HepG2 (cell line): ENCODE measurements around the gene PFN2. TPM values are rescaled to one million over a fixed set of nuclear protein-coding genes. Genes with fewer than 3 reads are reported as not detected.

Experiments
- ASH2L ChIP-seq: fragments of 300-600, 200-600 bp; sonication (generic); IDR thresholded peaks from 2 replicates; pipeline ENCODE4 v1.7.0; 2017; ENCODE audit warnings: low read depth, mild to moderate bottlenecking, moderate library complexity, mixed read lengths, low read length; ENCODE audit not compliant: insufficient read length
- ATAD3A ChIP-seq: sonication (generic); formaldehyde crosslinking; IDR thresholded peaks from 2 replicates; pipeline ENCODE4 v1.4.0; 2020; ENCODE audit warnings: missing genetic modification reagents
- CSRNP1 ChIP-seq: sonication (generic); formaldehyde crosslinking; IDR thresholded peaks from 2 replicates; pipeline ENCODE4 v1.8.1; 2023; ENCODE audit warnings: mild to moderate bottlenecking, missing genetic modification reagents
- FIP1L1 ChIP-seq: fragments of 200-400 bp; formaldehyde crosslinking; IDR thresholded peaks from 2 replicates; pipeline ENCODE4 v1.6.1; 2018; ENCODE audit warnings: low read depth, mild to moderate bottlenecking, low read length, moderate library complexity, borderline replicate concordance; ENCODE audit not compliant: insufficient read depth
- HMGA1 ChIP-seq: sonication (generic); formaldehyde crosslinking; conservative IDR thresholded peaks from 2 replicates; pipeline ENCODE4 v1.4.0; 2020; ENCODE audit warnings: missing genetic modification reagents
- KDM1A ChIP-seq: IDR thresholded peaks from 2 replicates; pipeline ENCODE4 v1.6.1; 2016; ENCODE audit warnings: missing compliant biosample characterization
- MAFK ChIP-seq, 2 experiments: IDR thresholded peaks in 1 of 2; conservative IDR thresholded peaks in 1 of 2; 2 replicates each; pipeline ENCODE4 v1.6.1; 2011; ENCODE audit warnings: improper control_type of control experiment in 2 of 2, low read length in 2 of 2
- MLX ChIP-seq: IDR thresholded peaks from 2 replicates; pipeline ENCODE4 v1.6.1; 2016
- RFXANK ChIP-seq: IDR thresholded peaks from 2 replicates; pipeline ENCODE4 v1.6.1; 2016
- RXRA ChIP-seq: sonication (generic); formaldehyde crosslinking; IDR thresholded peaks from 2 replicates; pipeline ENCODE4 v1.5.1; 2020; ENCODE audit warnings: missing genetic modification reagents
- TIGD3 ChIP-seq: sonication (generic); formaldehyde crosslinking; IDR thresholded peaks from 2 replicates; pipeline ENCODE4 v1.5.1; 2020; ENCODE audit warnings: mild to moderate bottlenecking, missing genetic modification reagents, borderline replicate concordance
- TRIM22 ChIP-seq: fragments of 450-650 bp; IDR thresholded peaks from 2 replicates; pipeline ENCODE4 v1.6.1; 2017
- ZNF230 ChIP-seq: sonication (generic); formaldehyde crosslinking; IDR thresholded peaks from 2 replicates; pipeline ENCODE4 v1.4.0; 2020; ENCODE audit warnings: mild to moderate bottlenecking, missing genetic modification reagents
- ZNF24 ChIP-seq: fragments of 450-650 bp; IDR thresholded peaks from 2 replicates; pipeline ENCODE4 v1.6.1; 2017; ENCODE audit warnings: antibody characterized with exemption, mild to moderate bottlenecking
- ZNF354B ChIP-seq: sonication (generic); formaldehyde crosslinking; IDR thresholded peaks from 2 replicates; pipeline ENCODE4 v1.8.0; 2022; ENCODE audit warnings: mild to moderate bottlenecking, missing genetic modification reagents
- ZNF460 ChIP-seq: sonication (generic); formaldehyde crosslinking; IDR thresholded peaks from 2 replicates; pipeline ENCODE4 v1.5.1; 2020; ENCODE audit warnings: missing genetic modification reagents, mild to moderate bottlenecking, borderline replicate concordance
- ZNF577 ChIP-seq: sonication (generic); formaldehyde crosslinking; IDR thresholded peaks from 2 replicates; pipeline ENCODE4 v1.4.0; 2020; ENCODE audit warnings: mild to moderate bottlenecking, low read depth, missing genetic modification reagents, borderline replicate concordance
- polyA plus RNA-seq, 8 experiments: library from polyadenylated mRNA; depleted of rRNA in 3 of 8; stranded (reverse) in 7 of 8; unstranded in 1 of 8; fragments of >200 nt; fragmentation: Illumina TruSeq in 4 of 8; extraction: Trizol in 4 of 8; gene quantifications; 2 replicates each; pipeline versions ENCODE4 v1.2.1 to v1.2.3, GENCODE V29; 2011 to 2016; ENCODE audit warnings: low read depth in 4 of 8, missing spikeins in 1 of 8, mixed read lengths in 1 of 8; ENCODE audit not compliant: insufficient read depth in 1 of 8
- total RNA-seq, 5 experiments: library from RNA; depleted of rRNA; stranded (reverse); fragments of >200 nt; fragmentation: Illumina TruSeq; extraction: Trizol; gene quantifications; 2 replicates each; pipeline ENCODE4 v1.2.3, GENCODE V29; 2016; ENCODE audit warnings: low read depth in 1 of 5

Gene PFN2
- total and polyA plus RNA-seq, 2 of the 13 experiments (the other 11 are each of a cell fraction or from before 2014, with no cell fraction given), result 57.3 to 150 TPM

- no peak for TF ChIP-seq ATAD3A
- TF ChIP-seq RFXANK (CRISPR knock-in tag), result no peak
- no peak; the same call in 1 of the 2 replicates for TF ChIP-seq ZNF230 (CRISPR knock-in tag)
- no peak for TF ChIP-seq FIP1L1
- TF ChIP-seq HMGA1 (CRISPR knock-in tag), result no peak
- no peak for TF ChIP-seq ZNF577
- no peak for TF ChIP-seq TRIM22
- TF ChIP-seq TIGD3 (CRISPR knock-in tag), result no peak
- TF ChIP-seq RXRA (CRISPR knock-in tag), result peak; percentile 10; the same call in 1 of the 2 replicates
- TF ChIP-seq MAFK (conservative IDR thresholded peaks at IDR 0.05 in 1 of 2, IDR thresholded peaks at IDR 0.05 in 1 of 2; ENCODE audit: low read length in 2 of 2), result no peak
- peak; percentile 95 for TF ChIP-seq ASH2L
- TF ChIP-seq ZNF460 (CRISPR knock-in tag), result no peak
- no peak for TF ChIP-seq MLX (CRISPR knock-in tag)
- peak; percentile 64; the same call in 1 of the 2 replicates for TF ChIP-seq ZNF354B (CRISPR knock-in tag)
- peak; percentile 8; the same call in 1 of the 2 replicates for TF ChIP-seq ZNF24
- no peak; the same call in 1 of the 2 replicates for TF ChIP-seq CSRNP1 (CRISPR knock-in tag)
- TF ChIP-seq KDM1A (CRISPR knock-in tag), result no peak; the same call in 1 of the 2 replicates
These were observed at the start of gene PFN2 (continued) for GRCh38 chr3:149970716-149971402.
